Activated naive CD4-positive, alpha-beta T cell (primary cell): ENCODE data around the gene RPN1.

Source experiments
- DNase-seq, 4 experiments: peaks; one replicate each; lab custom pipeline; 2025; lab: John Stamatoyannopoulos, UW

Gene RPN1

DNA sequence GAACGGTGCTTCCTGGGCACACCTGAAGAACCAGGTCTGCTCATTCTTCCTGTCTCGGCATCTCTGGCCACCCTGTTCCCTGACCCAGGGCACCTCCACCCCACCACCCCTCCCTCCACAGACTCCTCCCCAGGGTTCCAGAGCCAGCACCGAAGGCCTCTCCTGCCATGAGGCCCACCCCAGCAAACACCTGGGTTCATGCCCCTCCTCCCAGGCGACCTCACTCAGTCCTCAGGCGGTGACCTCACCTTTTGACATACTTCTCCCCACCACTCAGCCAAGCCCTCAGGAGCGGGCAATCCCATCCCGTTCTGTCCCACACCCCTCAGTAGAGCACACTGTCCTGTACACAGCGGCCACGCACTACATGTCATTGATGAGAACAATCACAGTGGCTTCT lies 72.3 kb downstream of the RPN1 start:
- no peak for DNase-seq

DNA sequence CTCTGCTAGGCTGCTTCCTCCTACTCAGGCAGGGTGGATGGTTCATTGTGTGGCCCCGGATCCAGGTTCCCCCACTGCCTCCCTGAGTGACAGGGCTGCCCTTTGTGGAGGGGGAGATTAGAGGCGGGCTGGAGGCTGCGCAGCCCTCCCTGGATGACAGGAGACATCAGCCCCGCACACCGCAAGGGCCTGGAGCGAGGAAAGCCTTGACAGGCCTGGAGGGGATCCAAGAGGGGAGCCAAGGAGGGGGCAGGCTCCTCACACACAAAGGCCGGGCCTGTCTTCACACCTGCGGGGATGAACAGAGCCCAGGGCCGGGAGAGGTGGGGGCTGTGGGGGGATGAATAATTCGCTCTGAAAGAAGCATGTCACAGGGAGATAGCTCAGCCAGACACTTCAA lies 72.9 kb downstream of the RPN1 start:
- DNase-seq, result no peak

DNA sequence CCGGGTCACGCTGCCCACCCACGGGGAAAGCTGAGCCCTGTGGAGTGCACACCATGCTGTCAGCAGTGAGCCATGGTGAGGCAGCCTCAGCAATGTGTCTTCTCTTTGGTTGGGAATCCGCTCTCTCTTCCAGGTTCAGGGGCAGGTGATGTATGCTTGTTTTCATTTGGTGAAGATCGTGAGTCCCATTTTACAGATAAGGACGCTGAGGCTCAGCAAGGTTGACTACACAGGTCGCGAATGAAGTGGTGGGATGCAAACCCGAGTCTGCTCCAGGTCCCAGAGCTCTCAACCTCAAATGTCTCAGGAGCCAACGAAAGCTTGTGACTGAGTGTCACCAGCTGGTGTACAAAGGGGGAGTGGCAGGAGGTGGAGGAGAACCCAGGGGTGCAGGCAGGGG lies 74.3 kb downstream of the RPN1 start:
- no peak for DNase-seq

DNA sequence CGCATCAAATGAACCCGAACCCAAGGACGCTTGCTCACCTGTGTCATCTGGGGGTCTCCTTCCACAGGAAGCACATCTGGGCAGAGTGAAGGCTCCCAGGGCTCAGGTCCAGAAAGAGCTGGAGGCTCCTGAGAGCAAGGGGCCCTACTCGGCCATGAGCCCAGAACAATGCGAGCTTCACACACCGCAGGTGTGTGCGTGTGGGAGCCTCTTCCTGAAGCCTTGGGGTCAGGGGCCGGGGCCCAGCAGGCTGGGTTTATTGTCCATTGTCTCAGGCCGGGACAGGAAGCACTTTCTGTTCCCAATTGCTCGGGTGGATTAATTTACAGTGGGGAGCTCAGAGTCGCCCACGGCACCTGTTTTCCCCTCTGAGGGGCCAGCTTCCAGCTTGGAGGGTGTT lies 74.8 kb downstream of the RPN1 start:
- no peak for DNase-seq

DNA sequence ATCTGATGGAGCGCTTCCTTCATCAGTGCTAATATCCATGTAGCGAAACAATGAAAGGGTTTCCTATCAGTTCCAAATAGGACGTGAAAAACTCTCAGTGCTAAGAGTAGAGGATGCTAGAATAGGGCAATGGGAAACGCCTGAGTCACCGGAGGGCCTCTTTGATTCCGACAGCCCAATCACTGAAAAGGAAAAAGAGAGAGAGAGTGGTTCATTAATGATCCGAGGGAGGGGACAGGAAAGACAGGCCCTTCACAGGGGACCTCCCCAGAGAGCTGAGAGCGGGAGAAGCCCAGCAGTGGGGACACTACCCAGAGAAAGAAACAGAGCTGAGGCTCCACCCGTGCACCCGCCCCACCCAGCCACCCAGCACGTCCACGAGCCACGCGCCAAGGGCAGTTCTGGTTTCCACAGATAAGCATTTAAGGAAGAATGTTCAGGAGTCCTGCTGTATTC lies 76.9 kb downstream of the RPN1 start:
- DNase-seq, result no peak

DNA sequence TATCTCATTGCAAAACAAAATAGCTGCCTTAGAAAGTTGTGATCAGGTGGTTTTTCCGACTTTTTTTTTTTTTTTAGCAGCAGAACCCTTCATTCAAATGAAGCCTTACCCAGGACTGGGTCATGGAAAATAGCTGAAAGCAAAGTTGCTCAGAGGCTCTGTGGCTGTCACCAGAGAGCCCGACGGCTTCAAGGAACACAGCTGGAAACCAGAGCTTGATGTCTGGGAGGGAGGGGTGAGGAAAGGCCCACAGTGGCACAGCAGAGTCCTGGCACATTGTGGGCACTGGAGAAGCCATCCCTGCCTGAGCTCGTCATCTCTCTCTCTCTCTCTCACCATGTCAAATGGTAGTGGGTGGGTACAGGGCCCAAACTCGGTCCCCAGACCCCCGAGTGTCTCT lies 77.5 kb downstream of the RPN1 start:
- no peak for DNase-seq

DNA sequence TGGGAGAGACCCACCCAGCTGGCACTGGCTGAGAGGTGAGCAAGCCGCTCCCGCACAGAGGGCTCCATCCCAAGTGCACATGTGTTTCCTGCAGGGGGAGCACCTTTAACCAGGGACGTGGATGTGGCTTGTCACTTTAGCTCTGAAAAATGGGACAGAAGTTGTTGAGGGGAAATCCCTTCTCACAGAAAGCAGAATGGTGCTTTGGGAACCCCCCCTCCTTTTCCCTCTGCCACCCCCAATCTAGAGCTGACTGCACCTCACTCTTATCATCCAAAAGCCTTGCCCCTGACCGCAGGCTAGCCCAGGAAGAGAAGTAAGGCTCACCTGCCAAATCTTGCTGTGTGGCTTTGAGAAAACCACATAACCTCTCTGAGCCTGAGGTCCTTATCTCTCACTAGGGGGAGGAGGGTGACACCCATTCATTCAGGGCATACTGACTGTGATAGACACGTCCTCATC lies 77.9 kb downstream of the RPN1 start:
- DNase-seq, result no peak

DNA sequence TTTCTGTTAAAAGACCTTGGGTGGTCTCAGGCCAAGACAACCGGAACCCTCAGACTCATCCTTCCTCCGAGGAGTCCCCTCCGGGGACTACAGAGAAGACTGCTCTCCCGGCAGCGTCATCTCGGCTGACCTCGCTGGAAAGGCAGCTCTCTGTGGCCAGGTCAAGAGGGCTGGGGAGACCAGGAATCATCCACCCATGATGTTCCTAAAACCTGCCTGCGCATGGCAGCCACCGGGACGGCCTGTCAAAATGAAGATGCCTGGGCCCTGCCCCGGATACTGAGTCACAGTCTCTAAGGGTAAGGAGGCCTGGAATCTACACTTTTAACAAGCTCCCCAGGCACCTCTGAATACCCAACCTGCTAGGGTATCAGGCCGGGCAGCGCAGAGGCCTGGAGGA lies 78.6 kb downstream of the RPN1 start:
- DNase-seq, result no peak
